K562 (cell line): ENCODE measurements around the gene TTC28. TPM values are rescaled to one million over a fixed set of nuclear protein-coding genes. Genes with fewer than 3 reads are reported as not detected.

Experiments
- ATAC-seq: fragments of 200-7000 bp; cut with Tn5 transposase; 3 replicates; pipeline ENCODE4 v1.9.1; 2020; ENCODE audit warnings: moderate library complexity
- BruUV-seq: library from RNA; stranded (reverse); fragments of 400-500 nt; replicated peaks from 2 replicates; lab custom pipeline; 2021; lab: Mats Ljungman, UMichigan
- CTCF ChIA-PET: fragments of 300-600 bp; formaldehyde crosslinking; extraction: SDS; loops from one replicate; lab custom pipeline; 2021; ENCODE audit warnings: low intra/inter-chr PET ratio; lab: Yijun Ruan, JAX
- POLR2A ChIA-PET: fragments of 300-600, 350-650 bp; sonication (Branson Sonifier 250); formaldehyde crosslinking; extraction: SDS; loops from one replicate; lab custom pipeline; 2021; ENCODE audit warnings: antibody characterized with exemption, inconsistent platforms; lab: Yijun Ruan, JAX
- DNase-seq, 4 experiments: peaks; one replicate each; pipeline versions ENCODE4 v3.0.0 to v3.0.0-alpha.2; 2011 to 2018; ENCODE audit warnings: low spot score in 3 of 4, mixed read lengths in 3 of 4; ENCODE audit errors: extremely low read depth in 1 of 4
- FAIRE-seq: peaks from 2 replicates; lab custom pipeline; 2011; peaks lifted over from hg19 to GRCh38; lab: Jason Lieb, UNC
- H2AFZ ChIP-seq: 2 replicates; pipeline ENCODE4 v1.6.0; 2011; ENCODE audit warnings: low read depth, low read length, control low read depth, inconsistent platforms
- H3K27ac ChIP-seq: fragments of 200-600 bp; 3 replicates; pipeline ENCODE4 v1.8.0; 2011; ENCODE audit warnings: low read depth, mild to moderate bottlenecking, control low read depth, inconsistent platforms, low read length, moderate library complexity, mixed read lengths; ENCODE audit errors: extremely low read depth
- H3K27me3 ChIP-seq, 2 experiments: fragments of 300-600 bp in 1 of 2; 2 replicates in 1 of 2; 3 replicates in 1 of 2; pipeline versions ENCODE4 v1.6.0 to v1.8.0; 2011; ENCODE audit warnings: inconsistent platforms in 2 of 2, low read length in 2 of 2, mild to moderate bottlenecking in 1 of 2, mixed read lengths in 1 of 2, moderate library complexity in 1 of 2; ENCODE audit not compliant: control insufficient read depth in 2 of 2, insufficient read depth in 2 of 2
- H3K36me3 ChIP-seq: fragments of 300-600 bp; 3 replicates; pipeline ENCODE4 v1.8.0; 2011; ENCODE audit warnings: mild to moderate bottlenecking, low read length, inconsistent platforms; ENCODE audit not compliant: control insufficient read depth, insufficient read depth
- H3K4me1 ChIP-seq, 2 experiments: fragments of 200-600 bp in 1 of 2; replicated peaks in 1 of 2; 2 replicates in 1 of 2; 3 replicates in 1 of 2; pipeline versions ENCODE4 v1.5.1 to v1.8.0; 2011; ENCODE audit warnings: inconsistent platforms in 2 of 2, low read length in 2 of 2, mild to moderate bottlenecking in 1 of 2, mixed read lengths in 1 of 2, moderate library complexity in 1 of 2; ENCODE audit not compliant: control insufficient read depth in 2 of 2, insufficient read depth in 2 of 2
- H3K4me2 ChIP-seq: 2 replicates; pipeline ENCODE4 v1.6.1; 2011; ENCODE audit warnings: low read length, control low read depth, inconsistent platforms, mixed read lengths; ENCODE audit not compliant: insufficient read depth
- H3K4me3 ChIP-seq: fragments of 200-600 bp; sonication (generic), shearing (Covaris generic); 2 replicates; pipeline ENCODE4 v1.5.1; 2016; ENCODE audit warnings: control low read depth, inconsistent platforms
- H3K79me2 ChIP-seq: fragments of 200-600 bp; 3 replicates; pipeline ENCODE4 v1.8.0; 2011; ENCODE audit warnings: low read length, inconsistent platforms; ENCODE audit not compliant: control insufficient read depth, insufficient read depth
- H3K9ac ChIP-seq, 2 experiments: 2 replicates each; pipeline versions ENCODE4 v1.6.0 to v1.6.1; 2011; ENCODE audit warnings: low read depth in 2 of 2, low read length in 2 of 2, control low read depth in 1 of 2, inconsistent platforms in 1 of 2, mild to moderate bottlenecking in 1 of 2, mixed read lengths in 1 of 2; ENCODE audit not compliant: insufficient read depth in 1 of 2
- H3K9me1 ChIP-seq: one replicate; pipeline ENCODE4 v1.6.0; 2011; ENCODE audit warnings: inconsistent platforms, mild to moderate bottlenecking, low read length, moderate library complexity; ENCODE audit not compliant: control insufficient read depth, insufficient read depth
- H3K9me3 ChIP-seq: replicated peaks from 2 replicates; pipeline ENCODE4 v1.5.1; 2011; ENCODE audit warnings: low read depth, low read length, inconsistent platforms; ENCODE audit not compliant: control insufficient read depth, insufficient read depth
- H4K20me1 ChIP-seq: replicated peaks from 2 replicates; pipeline ENCODE4 v1.6.1; 2011; ENCODE audit warnings: low read length, inconsistent platforms, mixed read lengths; ENCODE audit not compliant: control insufficient read depth, insufficient read depth
- BRF1 ChIP-seq: IDR thresholded peaks from 3 replicates; pipeline ENCODE4 v1.6.1; 2011; ENCODE audit warnings: borderline replicate concordance, mild to moderate bottlenecking; ENCODE audit not compliant: insufficient read length; ENCODE audit errors: extremely low read depth
- C11orf30 ChIP-seq: fragments of 450-650 bp; IDR thresholded peaks from 2 replicates; pipeline ENCODE4 v1.6.1; 2016; ENCODE audit warnings: low read depth, mild to moderate bottlenecking
- CBFB ChIP-seq: sonication (generic); formaldehyde crosslinking; IDR thresholded peaks from 2 replicates; pipeline ENCODE4 v1.4.0; 2020; ENCODE audit warnings: mild to moderate bottlenecking, missing genetic modification reagents
- ELF4 ChIP-seq: fragments of 450-650 bp; formaldehyde crosslinking; IDR thresholded peaks from 2 replicates; pipeline ENCODE4 v1.4.0; 2022; ENCODE audit warnings: missing genetic modification characterization
- FUS ChIP-seq: fragments of 200-400 bp; formaldehyde crosslinking; optimal IDR thresholded peaks from 2 replicates; pipeline ENCODE3; 2017; ENCODE audit warnings: low read depth, low read length
- HNRNPK ChIP-seq: fragments of 200-400 bp; formaldehyde crosslinking; IDR thresholded peaks from one replicate; pipeline ENCODE4 v1.6.1; 2018; ENCODE audit warnings: mild to moderate bottlenecking, low read depth, low read length; ENCODE audit not compliant: poor library complexity, severe bottlenecking
- HSF4 ChIP-seq: fragments of 250-450 bp; sonication (Bioruptor Pico); IDR thresholded peaks from 2 replicates; pipeline ENCODE4 v2.1.2; 2022; ENCODE audit warnings: mild to moderate bottlenecking, moderate library complexity, borderline replicate concordance
- JUNB ChIP-seq: fragments of 450-650 bp; formaldehyde crosslinking; conservative IDR thresholded peaks from 2 replicates; pipeline ENCODE4 v1.4.0; 2020; ENCODE audit warnings: mild to moderate bottlenecking
- MAFK ChIP-seq: IDR thresholded peaks from 2 replicates; pipeline ENCODE4 v1.6.1; 2011; ENCODE audit warnings: low read length, improper control_type of control experiment
- MCM7 ChIP-seq, 2 experiments: fragments of 450-650 bp; IDR thresholded peaks; 2 replicates each; pipeline ENCODE4 v1.6.1; 2016 to 2018
- RBM15 ChIP-seq: fragments of 200-400 bp; formaldehyde crosslinking; IDR thresholded peaks from 2 replicates; pipeline ENCODE4 v1.6.1; 2018; ENCODE audit warnings: mild to moderate bottlenecking, low read length, moderate library complexity; ENCODE audit not compliant: insufficient read depth
- SAFB ChIP-seq: fragments of 200-400 bp; formaldehyde crosslinking; IDR thresholded peaks from 2 replicates; pipeline ENCODE4 v1.6.1; 2017; ENCODE audit warnings: low read depth, low read length, borderline replicate concordance
- SAP30 ChIP-seq: fragments of 200-600 bp; sonication (generic); IDR thresholded peaks from 2 replicates; pipeline ENCODE4 v1.6.1; 2012; ENCODE audit warnings: borderline replicate concordance, low read depth, mild to moderate bottlenecking, moderate library complexity, low read length, control low read depth, inconsistent platforms; ENCODE audit not compliant: insufficient read depth, poor library complexity, severe bottlenecking
- SIN3A ChIP-seq, 2 experiments: fragments of 150-350 bp in 1 of 2; IDR thresholded peaks; 2 replicates each; pipeline ENCODE4 v1.6.1; 2011 to 2016; ENCODE audit warnings: borderline replicate concordance in 2 of 2, low read depth in 2 of 2, low read length in 2 of 2, mild to moderate bottlenecking in 2 of 2, moderate library complexity in 2 of 2; ENCODE audit not compliant: control insufficient read depth in 1 of 2
- SMAD2 ChIP-seq: fragments of 150-350 bp; IDR thresholded peaks from 2 replicates; pipeline ENCODE4 v1.6.1; 2014; ENCODE audit warnings: low read depth, mild to moderate bottlenecking, low read length
- ZNF134 ChIP-seq: fragments of 250-450 bp; sonication (Bioruptor Pico); conservative IDR thresholded peaks from 2 replicates; pipeline ENCODE4 v1.4.0; 2020
- ZNF316 ChIP-seq: fragments of 450-650 bp; IDR thresholded peaks from 2 replicates; pipeline ENCODE4 v1.6.1; 2016
- WGBS: fragments of 100-300 bp; shearing (Covaris generic); methylation state at CpG from one replicate; pipeline ENCODE4 v1.1.6; 2016; ENCODE audit warnings: low coverage, mixed read lengths; ENCODE audit not compliant: insufficient coverage; ENCODE audit errors: missing lambda C conversion rate; 5-methylcytosine and 5-hydroxymethylcytosine counted together
- in situ Hi-C: fragments of 300-500 bp; cut with MboI; formaldehyde crosslinking; loops from 4 replicates; pipeline ENCODE4 v1.15.0; 2018; ENCODE audit warnings: inconsistent platforms, mixed read lengths
- intact Hi-C: fragments of 100-400 bp; cut with micrococcal nuclease; formaldehyde crosslinking; loops from 2 replicates; pipeline ENCODE4 v1.14.2; 2022
- polyA plus RNA-seq, 8 experiments: library from polyadenylated mRNA; depleted of rRNA in 4 of 8; stranded (reverse) in 5 of 8; unstranded in 3 of 8; fragments of >200 nt; fragmentation: Nextera tagmentation in 2 of 8; fragmentation: Illumina TruSeq in 1 of 8; extraction: Ambion mirVana in 2 of 8; extraction: Trizol in 1 of 8; gene quantifications; 2 replicates each; pipeline versions ENCODE4 v1.2.1 to v1.2.3, GENCODE V29; 2011 to 2014; ENCODE audit warnings: inconsistent platforms in 1 of 8, missing spikeins in 1 of 8
- total RNA-seq, 7 experiments: library from RNA; depleted of rRNA in 6 of 7; stranded (reverse); fragments of >200 nt in 6 of 7; fragmentation: Illumina TruSeq in 2 of 7; extraction: Trizol in 2 of 7; gene quantifications; 2 replicates each; pipeline versions ENCODE4 v1.2.1 to v1.2.3, GENCODE V29; 2011 to 2021; ENCODE audit warnings: low replicate concordance in 1 of 7
- TF ChIP-seq, protein P1 (sequence below): fragments of 250-450 bp; sonication (Bioruptor Pico); IDR thresholded peaks from 2 replicates; pipeline ENCODE4 v1.4.0; 2020; ENCODE audit warnings: mild to moderate bottlenecking, moderate library complexity, borderline replicate concordance

Gene TTC28
- total and polyA plus RNA-seq, 9 of the 15 experiments (the other 6 are each of a cell fraction or from before 2014, with no cell fraction given) = 0.22 to 10.7 (median 3.1) TPM

DNA sequence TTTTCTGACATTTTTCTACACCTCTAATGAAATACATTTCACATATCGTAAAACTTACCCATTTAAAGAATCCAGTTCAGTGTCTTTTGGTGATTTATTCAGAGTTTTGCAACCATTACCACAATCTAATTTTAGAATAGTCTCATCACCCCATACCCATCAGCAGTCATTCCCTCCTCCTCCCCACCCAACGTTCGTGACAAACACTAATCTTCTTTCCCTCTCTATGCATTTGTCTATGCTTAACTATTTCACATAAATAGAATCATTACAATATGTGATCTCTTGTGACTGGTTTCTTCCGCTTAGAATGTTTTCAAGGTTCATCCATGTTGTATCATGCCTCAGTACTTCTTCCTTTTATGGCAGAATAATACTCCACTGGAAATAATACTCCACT, 9.5 kb downstream of the TTC28 start (continued):
- no peak for TF ChIP-seq HNRNPK
- TF ChIP-seq, all 486 proteins: peak for 1

DNA sequence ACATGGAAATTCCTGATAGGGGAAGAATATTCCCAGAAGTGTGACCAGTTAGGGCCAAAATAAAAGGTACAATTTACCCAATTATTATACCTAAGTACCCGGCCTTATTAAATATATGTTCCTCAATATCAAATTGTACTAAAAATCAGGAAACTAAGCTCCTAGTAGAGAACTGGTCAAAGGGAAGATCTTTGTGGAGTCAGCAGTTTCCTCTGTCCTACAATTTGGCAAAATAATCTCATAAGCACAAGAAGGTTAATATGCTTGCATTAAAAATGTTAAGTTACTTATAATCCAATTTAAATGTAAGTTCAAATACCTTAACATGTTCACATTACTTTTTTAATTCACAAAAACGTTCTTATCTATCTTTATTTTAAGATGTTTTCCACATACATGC, 10.3 kb downstream of the TTC28 start:
- no peak overlapping the region for H3K4me2 ChIP-seq
- no peak overlapping the region for H2AFZ ChIP-seq
- H3K9me1 ChIP-seq = no peaks in the 10 kb centered on the region
- POLR2A ChIA-PET = no interaction called here
- no peaks in the 10 kb centered on the region for H3K9me3 ChIP-seq
- H3K4me3 ChIP-seq = no peak overlapping the region
- FAIRE-seq (no peak), DNase-seq (no peak), ATAC-seq (no peak)
- CTCF ChIA-PET = no interaction called here
- H4K20me1 ChIP-seq = no peaks in the 10 kb centered on the region
- 43% methylated on average over 2 of the region's 2 CpGs for WGBS
- H3K27ac ChIP-seq = no peak overlapping the region
- intact Hi-C loops (no loop called here), in situ Hi-C loops (no loop called here)
- H3K4me1 ChIP-seq = peaks cover 0 to 1% of the 10 kb centered on the region in 2 experiments; a peak in 1 of 5 replicates
- no peak overlapping the region for H3K9ac ChIP-seq
- H3K27me3 ChIP-seq = no peaks in the 10 kb centered on the region
- BruUV-seq = no TSS peak
- H3K79me2 ChIP-seq = no peaks in the 10 kb centered on the region; the same call in 2 of the 3 replicates
- H3K36me3 ChIP-seq = no peaks in the 10 kb centered on the region
- TF ChIP-seq BRF1 (no peak), SIN3A (IDR thresholded peaks at IDR 0.05; ENCODE audit: borderline replicate concordance in 2 of 2, control insufficient read depth in 1 of 2, low read depth in 2 of 2, low read length in 2 of 2) (no peak), SMAD2 (no peak), ELF4 (no peak), ZNF316 (peak; percentile 70), CBFB (CRISPR knock-in tag) (no peak), RBM15 (no peak), SAP30 (no peak), FUS (no peak), HSF4 (CRISPR knock-in tag) (no peak), MAFK (peak; percentile 51; the same call in 1 of the 2 replicates), MCM7 (IDR thresholded peaks at IDR 0.05) (no peak), SAFB (no peak), ZNF134 (CRISPR knock-in tag) (no peak), C11orf30 (peak; percentile 54; the same call in 1 of the 2 replicates), JUNB (no peak)
- TF ChIP-seq, protein P1, sequence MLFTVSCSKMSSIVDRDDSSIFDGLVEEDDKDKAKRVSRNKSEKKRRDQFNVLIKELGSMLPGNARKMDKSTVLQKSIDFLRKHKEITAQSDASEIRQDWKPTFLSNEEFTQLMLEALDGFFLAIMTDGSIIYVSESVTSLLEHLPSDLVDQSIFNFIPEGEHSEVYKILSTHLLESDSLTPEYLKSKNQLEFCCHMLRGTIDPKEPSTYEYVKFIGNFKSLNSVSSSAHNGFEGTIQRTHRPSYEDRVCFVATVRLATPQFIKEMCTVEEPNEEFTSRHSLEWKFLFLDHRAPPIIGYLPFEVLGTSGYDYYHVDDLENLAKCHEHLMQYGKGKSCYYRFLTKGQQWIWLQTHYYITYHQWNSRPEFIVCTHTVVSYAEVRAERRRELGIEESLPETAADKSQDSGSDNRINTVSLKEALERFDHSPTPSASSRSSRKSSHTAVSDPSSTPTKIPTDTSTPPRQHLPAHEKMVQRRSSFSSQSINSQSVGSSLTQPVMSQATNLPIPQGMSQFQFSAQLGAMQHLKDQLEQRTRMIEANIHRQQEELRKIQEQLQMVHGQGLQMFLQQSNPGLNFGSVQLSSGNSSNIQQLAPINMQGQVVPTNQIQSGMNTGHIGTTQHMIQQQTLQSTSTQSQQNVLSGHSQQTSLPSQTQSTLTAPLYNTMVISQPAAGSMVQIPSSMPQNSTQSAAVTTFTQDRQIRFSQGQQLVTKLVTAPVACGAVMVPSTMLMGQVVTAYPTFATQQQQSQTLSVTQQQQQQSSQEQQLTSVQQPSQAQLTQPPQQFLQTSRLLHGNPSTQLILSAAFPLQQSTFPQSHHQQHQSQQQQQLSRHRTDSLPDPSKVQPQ (CRISPR knock-in tag) = no peak
